PC-3 (cell line): ENCODE results near the gene PPP2R1B. TPM values are rescaled to one million over a fixed set of nuclear protein-coding genes. Genes with fewer than 3 reads are reported as not detected.

Experiments used
- ATAC-seq: fragments of 200-7000 bp; cut with Tn5 transposase; 2 replicates; pipeline ENCODE4 v1.9.1; 2020; ENCODE audit warnings: mild to moderate bottlenecking, moderate library complexity
- BruUV-seq: library from RNA; stranded (reverse); fragments of 400-500 nt; replicated peaks from 2 replicates; lab custom pipeline; 2021; lab: Mats Ljungman, UMichigan
- CTCF ChIA-PET: fragments of 300-600 bp; sonication (Branson Sonifier 250); formaldehyde crosslinking; loops from one replicate; lab custom pipeline; 2022; ENCODE audit warnings: antibody characterized with exemption; lab: Charles Lee
- POLR2A ChIA-PET: fragments of 300-600 bp; sonication (Branson Sonifier 250); formaldehyde crosslinking; loops from one replicate; lab custom pipeline; 2022; ENCODE audit warnings: antibody characterized with exemption; ENCODE audit not compliant: unreplicated experiment; lab: Charles Lee
- DNase-seq: peaks from one replicate; pipeline ENCODE4 v3.0.0-alpha.2; 2015
- H2AFZ ChIP-seq: fragments of 300-600 bp; sonication (generic); 2 replicates; pipeline ENCODE4 v1.6.0; 2016; ENCODE audit warnings: antibody characterized with exemption, low read length
- H3F3A ChIP-seq: fragments of 300-600 bp; sonication (generic); one replicate; pipeline ENCODE4 v1.6.0; 2017; ENCODE audit warnings: antibody characterized with exemption, low read length, control low read depth, mild to moderate bottlenecking; ENCODE audit not compliant: unreplicated experiment
- H3K27ac ChIP-seq: fragments of 300-600 bp; sonication (generic); 2 replicates; pipeline ENCODE4 v1.5.1; 2016; ENCODE audit warnings: mild to moderate bottlenecking, low read length
- H3K27me3 ChIP-seq: fragments of 300-600 bp; sonication (generic); 2 replicates; pipeline ENCODE4 v1.6.1; 2016; ENCODE audit warnings: low read length, mixed read lengths
- H3K36me3 ChIP-seq: fragments of 300-600 bp; sonication (generic); 2 replicates; pipeline ENCODE4 v1.6.1; 2016; ENCODE audit warnings: low read depth, mixed run types, low read length, mixed read lengths
- H3K4me1 ChIP-seq: fragments of 300-600 bp; sonication (generic); 2 replicates; pipeline ENCODE4 v1.5.1; 2016; ENCODE audit warnings: low read length; ENCODE audit not compliant: insufficient read depth
- H3K4me2 ChIP-seq: fragments of 300-600 bp; sonication (generic); 2 replicates; pipeline ENCODE4 v1.6.0; 2016; ENCODE audit warnings: low read length
- H3K4me3 ChIP-seq: fragments of 300-600 bp; sonication (generic); 2 replicates; pipeline ENCODE4 v1.5.1; 2016; ENCODE audit warnings: mild to moderate bottlenecking, low read length, mixed read lengths
- H3K79me2 ChIP-seq: fragments of 300-600 bp; sonication (generic); 2 replicates; pipeline ENCODE4 v1.6.1; 2017; ENCODE audit warnings: low read length, mixed read lengths
- H3K9ac ChIP-seq: fragments of 300-600 bp; sonication (generic); 2 replicates; pipeline ENCODE4 v1.6.0; 2016; ENCODE audit warnings: mild to moderate bottlenecking, low read length
- H3K9me2 ChIP-seq: fragments of 300-600 bp; sonication (generic); replicated peaks from 2 replicates; pipeline ENCODE4 v1.6.1; 2016; ENCODE audit warnings: mixed run types, low read length, mixed read lengths
- H3K9me3 ChIP-seq: fragments of 300-600 bp; sonication (generic); 2 replicates; pipeline ENCODE4 v1.6.1; 2016; ENCODE audit warnings: low read length, mixed read lengths
- H4K20me1 ChIP-seq: fragments of 300-600 bp; sonication (generic); 2 replicates; pipeline ENCODE4 v1.6.1; 2016; ENCODE audit warnings: low read length, mixed read lengths
- CTCF ChIP-seq: fragments of 300-600 bp; sonication (generic); conservative IDR thresholded peaks from 2 replicates; pipeline ENCODE4 v1.5.1; 2017; ENCODE audit warnings: antibody characterized with exemption, low read depth, mild to moderate bottlenecking, low read length
- EZH2 ChIP-seq: fragments of 300-600 bp; sonication (generic); IDR thresholded peaks from one replicate; pipeline ENCODE4 v1.6.1; 2017; ENCODE audit warnings: antibody characterized with exemption, mild to moderate bottlenecking, low read length; ENCODE audit not compliant: unreplicated experiment
- EZH2phosphoT487 ChIP-seq: fragments of 300-600 bp; sonication (generic); IDR thresholded peaks from 2 replicates; pipeline ENCODE4 v1.6.1; 2018; ENCODE audit warnings: mild to moderate bottlenecking, antibody characterized with exemption, low read length, borderline replicate concordance
- intact Hi-C: fragments of 100-400 bp; cut with micrococcal nuclease; formaldehyde crosslinking; loops from 2 replicates; pipeline ENCODE4 v1.9.0; 2023
- total RNA-seq: library from RNA; depleted of rRNA; stranded (reverse); fragments of >200 nt; gene quantifications from 2 replicates; pipeline ENCODE4 v1.2.3, GENCODE V29; 2014

Gene PPP2R1B
- total RNA-seq, 1 experiment from 2014 or later = 41.5 TPM

GRCh38 chr11:111707039-111707690 is 59.0 kb downstream of the PPP2R1B start:
- Histone ChIP-seq H3K9me2 (no peaks in the 10 kb centered on the region), H3K27me3 (no peaks in the 10 kb centered on the region), H3K9me3 (no peaks in the 10 kb centered on the region), H3K4me3 (no peak overlapping the region), H3F3A (no peaks in the 10 kb centered on the region), H3K4me1 (no peaks in the 10 kb centered on the region), H3K36me3 (peaks cover 15% of the 10 kb centered on the region; the same call in 1 of the 2 replicates), H4K20me1 (no peaks in the 10 kb centered on the region), H3K4me2 (no peak overlapping the region), H3K79me2 (no peaks in the 10 kb centered on the region), H3K27ac (no peak overlapping the region), H2AFZ (no peak overlapping the region), H3K9ac (no peak overlapping the region)
- POLR2A ChIA-PET = no interaction called here
- ATAC-seq = no peak; the same call in 1 of the 2 replicates
- no TSS peak for BruUV-seq
- peak; percentile 26 for DNase-seq
- intact Hi-C loops = no loop called here
- TF ChIP-seq EZH2 (no peak), EZH2phosphoT487 (no peak), CTCF (no peak)
- CTCF ChIA-PET = no interaction called here

GRCh38 chr11:111703576-111703975 is 62.6 kb downstream of the PPP2R1B start:
- ChIA-PET CTCF (no interaction called here), POLR2A (no interaction called here)
- Histone ChIP-seq H3K4me2 (no peak overlapping the region), H3K9ac (no peak overlapping the region), H3K9me2 (no peaks in the 10 kb centered on the region), H3K4me1 (no peaks in the 10 kb centered on the region), H3K4me3 (no peak overlapping the region), H3K9me3 (no peaks in the 10 kb centered on the region), H3F3A (no peaks in the 10 kb centered on the region), H3K27me3 (no peaks in the 10 kb centered on the region), H2AFZ (no peak overlapping the region), H3K27ac (no peak overlapping the region), H4K20me1 (no peaks in the 10 kb centered on the region), H3K36me3 (peaks cover 15% of the 10 kb centered on the region; the same call in 1 of the 2 replicates), H3K79me2 (no peaks in the 10 kb centered on the region)
- TF ChIP-seq EZH2 = no peak
- TF ChIP-seq EZH2phosphoT487 = no peak
- no peak for TF ChIP-seq CTCF
- ATAC-seq (no peak), DNase-seq (no peak)
- BruUV-seq = no TSS peak
- intact Hi-C loops = no loop called here

GRCh38 chr11:111702623-111703022 is 63.6 kb downstream of the PPP2R1B start:
- Histone ChIP-seq H4K20me1 (no peaks in the 10 kb centered on the region), H3K9me2 (no peaks in the 10 kb centered on the region), H3F3A (no peaks in the 10 kb centered on the region), H3K4me3 (no peak overlapping the region), H3K27me3 (no peaks in the 10 kb centered on the region), H3K4me2 (no peak overlapping the region), H2AFZ (no peak overlapping the region), H3K27ac (no peak overlapping the region), H3K36me3 (peaks cover 15% of the 10 kb centered on the region; the same call in 1 of the 2 replicates), H3K4me1 (no peaks in the 10 kb centered on the region), H3K9ac (no peak overlapping the region), H3K9me3 (no peaks in the 10 kb centered on the region), H3K79me2 (no peaks in the 10 kb centered on the region)
- intact Hi-C loops = no loop called here
- ChIA-PET POLR2A (no interaction called here), CTCF (no interaction called here)
- DNase-seq = no peak
- no peak for ATAC-seq
- no TSS peak for BruUV-seq
- TF ChIP-seq EZH2 (no peak), CTCF (no peak), EZH2phosphoT487 (no peak)
